ENCODE data around the gene ZFYVE28. TPM values are rescaled to one million over a fixed set of nuclear protein-coding genes. Genes with fewer than 3 reads are reported as not detected.
"Not testable (repeated sequence)": the region's sequence is repeated elsewhere in the genome, so short reads cannot be mapped to it uniquely, and the experiment has no call there.

The ZFYVE28 gene
- total RNA-seq, 1 donor from 2014 or later: 1.3 TPM

DNA sequence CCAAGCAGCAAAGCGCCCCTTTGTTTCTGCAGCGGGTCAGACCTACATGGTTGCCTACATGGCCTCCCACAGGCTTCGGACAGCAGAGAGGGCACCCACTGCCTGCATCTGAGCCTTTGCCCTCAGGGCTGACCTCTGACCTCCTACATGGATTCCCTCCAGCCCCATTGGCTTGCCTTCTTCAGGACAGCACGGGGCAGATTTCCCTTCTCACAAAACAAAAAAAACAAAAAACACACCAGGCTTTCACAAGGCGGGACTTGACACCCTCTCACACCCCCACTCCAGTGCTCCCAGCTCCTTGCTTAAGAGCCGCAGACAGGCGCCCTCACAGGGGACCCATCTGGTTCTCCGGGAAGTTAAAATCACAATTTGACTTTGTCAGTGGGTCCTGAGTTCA, 32.9 kb downstream of the ZFYVE28 start:
- TF ChIP-seq, protein P1, sequence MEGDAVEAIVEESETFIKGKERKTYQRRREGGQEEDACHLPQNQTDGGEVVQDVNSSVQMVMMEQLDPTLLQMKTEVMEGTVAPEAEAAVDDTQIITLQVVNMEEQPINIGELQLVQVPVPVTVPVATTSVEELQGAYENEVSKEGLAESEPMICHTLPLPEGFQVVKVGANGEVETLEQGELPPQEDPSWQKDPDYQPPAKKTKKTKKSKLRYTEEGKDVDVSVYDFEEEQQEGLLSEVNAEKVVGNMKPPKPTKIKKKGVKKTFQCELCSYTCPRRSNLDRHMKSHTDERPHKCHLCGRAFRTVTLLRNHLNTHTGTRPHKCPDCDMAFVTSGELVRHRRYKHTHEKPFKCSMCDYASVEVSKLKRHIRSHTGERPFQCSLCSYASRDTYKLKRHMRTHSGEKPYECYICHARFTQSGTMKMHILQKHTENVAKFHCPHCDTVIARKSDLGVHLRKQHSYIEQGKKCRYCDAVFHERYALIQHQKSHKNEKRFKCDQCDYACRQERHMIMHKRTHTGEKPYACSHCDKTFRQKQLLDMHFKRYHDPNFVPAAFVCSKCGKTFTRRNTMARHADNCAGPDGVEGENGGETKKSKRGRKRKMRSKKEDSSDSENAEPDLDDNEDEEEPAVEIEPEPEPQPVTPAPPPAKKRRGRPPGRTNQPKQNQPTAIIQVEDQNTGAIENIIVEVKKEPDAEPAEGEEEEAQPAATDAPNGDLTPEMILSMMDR (IDR thresholded peaks at IDR 0.05; ENCODE audit: insufficient read depth, low read length, severe bottlenecking): no peak
- FAIRE-seq (no peak), DNase-seq (ENCODE audit: low read depth) (no peak)
- Histone ChIP-seq H3K36me3 (ENCODE audit: control insufficient read depth, insufficient read depth, low read length) (no peaks in the 10 kb centered on the region), H3K4me3 (ENCODE audit: low read depth, low read length) (no peak overlapping the region), H3K27me3 (ENCODE audit: control insufficient read depth, insufficient read depth, low read length) (peaks cover 8% of the 10 kb centered on the region)

DNA sequence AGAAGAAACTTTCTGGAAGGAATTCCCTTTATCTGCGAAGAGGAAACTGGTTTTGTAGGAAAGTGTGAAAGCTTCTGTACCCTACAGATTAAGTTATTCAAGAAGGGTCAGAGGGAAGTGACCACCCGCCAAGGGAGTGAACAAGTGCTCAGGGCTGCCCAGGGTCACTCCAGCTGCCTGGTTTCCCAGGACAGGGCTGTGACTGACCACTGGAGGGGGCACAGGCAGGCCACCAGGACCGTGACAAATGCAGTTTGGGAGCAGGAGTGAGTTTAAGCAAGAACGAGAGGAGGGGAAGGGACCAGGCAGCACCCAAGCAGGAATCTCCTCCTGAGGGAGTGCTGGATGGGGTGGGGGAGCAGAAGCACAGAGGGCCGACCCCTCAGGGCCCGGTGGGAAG, 34.2 kb downstream of the ZFYVE28 start:
- Histone ChIP-seq H3K4me3 (ENCODE audit: low read depth, low read length) (no peak overlapping the region), H3K27me3 (ENCODE audit: control insufficient read depth, insufficient read depth, low read length) (peaks cover 8% of the 10 kb centered on the region), H3K36me3 (ENCODE audit: control insufficient read depth, insufficient read depth, low read length) (no peaks in the 10 kb centered on the region)
- no peak for DNase-seq (ENCODE audit: low read depth)
- no peak for FAIRE-seq
- TF ChIP-seq, protein P1 (IDR thresholded peaks at IDR 0.05; ENCODE audit: insufficient read depth, low read length, severe bottlenecking): no peak

DNA sequence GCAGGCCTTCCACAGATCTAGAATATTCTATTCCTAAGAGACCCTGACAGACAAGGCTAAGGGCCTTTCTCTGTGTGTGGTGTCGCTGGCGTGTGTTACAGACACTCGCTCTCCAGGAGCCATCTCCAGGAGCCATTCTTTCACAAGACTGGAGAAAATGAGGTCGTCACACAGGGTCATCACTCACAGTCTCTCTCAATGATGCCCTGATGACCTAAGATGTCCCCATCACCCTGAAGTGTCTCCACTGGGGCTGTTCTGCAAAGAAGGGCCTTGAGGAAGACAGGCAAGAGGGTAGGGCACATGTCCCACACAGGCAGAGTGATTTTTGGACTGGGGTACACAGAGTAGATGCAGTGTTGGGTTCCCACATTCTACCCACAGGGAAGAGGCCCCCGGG, 34.7 kb downstream of the ZFYVE28 start:
- no peak for FAIRE-seq

DNA sequence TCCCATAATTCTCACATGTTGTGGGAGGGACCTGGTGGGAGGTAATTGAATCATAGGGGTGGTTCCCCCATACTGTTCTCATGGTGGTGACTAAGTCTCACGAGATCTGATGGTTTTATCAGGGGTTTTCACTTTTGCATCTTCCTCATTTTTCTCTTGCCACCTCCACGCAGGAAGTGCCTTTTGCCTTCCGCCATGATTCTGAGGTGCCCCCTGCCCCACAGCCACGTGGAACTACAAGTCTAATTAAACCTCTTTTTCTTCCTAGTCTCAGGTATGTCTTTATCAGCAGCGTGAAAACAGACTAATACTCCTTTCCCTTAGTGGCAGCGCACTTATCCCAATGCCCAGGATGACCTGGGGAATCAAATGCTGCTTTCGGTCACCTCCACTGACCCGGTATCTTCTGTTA, 35.2 kb downstream of the ZFYVE28 start:
- FAIRE-seq; H3K27me3 ChIP-seq (ENCODE audit: control insufficient read depth, insufficient read depth, low read length); DNase-seq (ENCODE audit: low read depth): not testable (repeated sequence)

More for the DNA sequence above, 34.7 kb downstream of the ZFYVE28 start:
- no peaks in the 10 kb centered on the region for H3K36me3 ChIP-seq (ENCODE audit: control insufficient read depth, insufficient read depth, low read length)
- TF ChIP-seq, protein P1 (IDR thresholded peaks at IDR 0.05; ENCODE audit: insufficient read depth, low read length, severe bottlenecking): no peak
- no peak overlapping the region for H3K4me3 ChIP-seq (ENCODE audit: low read depth, low read length)
- DNase-seq (ENCODE audit: low read depth): no peak
- peaks cover 9% of the 10 kb centered on the region for H3K27me3 ChIP-seq (ENCODE audit: control insufficient read depth, insufficient read depth, low read length)

DNA sequence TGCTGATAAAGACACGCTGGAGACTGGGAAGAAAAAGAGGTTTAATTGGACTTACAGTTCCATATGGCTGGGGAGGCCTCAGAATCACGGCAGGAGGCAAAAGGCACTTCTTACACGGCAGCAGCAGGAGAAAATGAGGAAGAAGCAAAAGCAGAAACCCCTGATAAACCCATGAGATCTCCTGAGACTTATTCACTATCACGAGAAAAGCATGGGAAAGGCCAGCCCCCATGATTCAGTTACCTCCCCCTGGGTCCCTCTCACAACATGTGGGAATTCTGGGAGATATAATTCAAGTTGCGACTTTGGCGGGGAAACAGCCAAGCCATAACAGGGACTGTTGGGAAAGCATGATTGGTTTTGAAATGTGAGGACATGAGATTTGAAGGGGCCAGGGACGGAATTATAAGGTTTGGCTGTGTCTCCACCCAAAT, 35.7 kb downstream of the ZFYVE28 start:
- H3K27me3 ChIP-seq (ENCODE audit: control insufficient read depth, insufficient read depth, low read length); DNase-seq (ENCODE audit: low read depth); FAIRE-seq: not testable (repeated sequence)

More for the DNA sequence above, 35.2 kb downstream of the ZFYVE28 start:
- not testable (repeated sequence) for H3K4me3 ChIP-seq (ENCODE audit: low read depth, low read length); H3K36me3 ChIP-seq (ENCODE audit: control insufficient read depth, insufficient read depth, low read length)

DNA sequence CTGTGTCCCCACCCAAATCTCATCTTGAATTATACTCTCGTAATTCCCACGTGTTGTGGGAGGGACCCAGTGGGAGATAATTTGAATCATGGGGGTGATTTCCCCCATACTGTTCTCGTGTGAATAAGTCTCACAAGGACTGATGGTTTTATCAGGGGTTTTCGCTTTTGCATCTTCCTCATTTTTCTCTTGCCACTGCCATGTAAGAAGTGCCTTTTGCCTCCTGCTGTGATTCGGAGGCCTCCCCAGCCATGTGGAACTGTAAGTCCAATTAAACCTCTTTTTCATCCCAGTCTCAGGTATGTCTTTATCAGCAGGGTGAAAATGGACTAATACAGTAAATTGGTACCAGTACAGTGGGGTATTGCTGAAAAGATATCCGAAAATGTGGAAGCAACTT, 37.9 kb downstream of the ZFYVE28 start:
- not testable (repeated sequence) for DNase-seq (ENCODE audit: low read depth); FAIRE-seq; H3K27me3 ChIP-seq (ENCODE audit: control insufficient read depth, insufficient read depth, low read length)

More for the DNA sequence above, 35.7 kb downstream of the ZFYVE28 start:
- H3K4me3 ChIP-seq (ENCODE audit: low read depth, low read length); H3K36me3 ChIP-seq (ENCODE audit: control insufficient read depth, insufficient read depth, low read length): not testable (repeated sequence)

DNA sequence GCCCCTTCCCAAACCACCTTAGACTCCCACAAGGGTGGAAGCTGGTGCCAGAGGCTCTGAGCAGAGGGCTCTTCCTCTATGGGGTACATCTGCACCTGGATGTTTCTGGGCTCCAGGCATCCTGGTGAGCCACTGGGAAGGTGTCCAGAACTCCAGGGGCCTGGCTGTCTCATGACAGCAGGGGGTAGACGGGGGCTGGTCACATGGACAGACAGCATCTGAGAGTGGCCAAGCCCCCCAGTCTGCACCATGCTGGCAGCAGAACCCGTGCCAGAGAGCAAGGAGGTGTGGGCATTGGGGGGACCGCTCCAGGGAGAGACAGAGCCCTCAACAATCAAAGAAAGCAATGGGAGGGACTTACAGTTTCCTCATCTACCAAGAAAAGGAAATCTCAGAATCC, 39.5 kb downstream of the ZFYVE28 start:
- Histone ChIP-seq H3K4me3 (ENCODE audit: low read depth, low read length) (no peak overlapping the region), H3K27me3 (ENCODE audit: control insufficient read depth, insufficient read depth, low read length) (peaks cover 4% of the 10 kb centered on the region), H3K36me3 (ENCODE audit: control insufficient read depth, insufficient read depth, low read length) (no peaks in the 10 kb centered on the region)
- DNase-seq (ENCODE audit: low read depth) (no peak), FAIRE-seq (no peak)
- TF ChIP-seq, protein P1 (IDR thresholded peaks at IDR 0.05; ENCODE audit: insufficient read depth, low read length, severe bottlenecking): no peak

More for the DNA sequence above, 37.9 kb downstream of the ZFYVE28 start:
- H3K4me3 ChIP-seq (ENCODE audit: low read depth, low read length); H3K36me3 ChIP-seq (ENCODE audit: control insufficient read depth, insufficient read depth, low read length): not testable (repeated sequence)
